Measurements from ENCODE around the gene KCNMA1.

The KCNMA1 gene

DNA sequence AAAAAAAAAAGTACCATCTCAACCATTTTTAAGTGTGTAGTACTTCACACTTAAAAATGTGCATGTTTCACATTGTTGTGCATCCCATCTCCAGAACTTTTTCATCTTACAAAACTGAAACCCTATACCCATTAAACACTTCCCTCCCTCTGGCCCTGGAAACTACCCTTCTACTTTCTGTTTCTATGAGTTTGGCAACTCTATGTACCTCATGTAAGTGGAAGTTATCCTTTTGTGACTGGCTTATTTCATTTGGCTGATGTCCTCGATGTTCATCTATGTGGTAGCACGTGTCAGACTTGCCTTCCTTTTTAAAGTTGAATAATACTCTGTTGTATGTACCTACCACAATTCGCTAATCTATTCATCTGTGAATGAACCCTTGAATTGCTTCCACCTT lies 12.2 kb downstream of the KCNMA1 start:
- peak; percentile 17 for DNase-seq (ENCODE audit: low read depth)
- H3K4me3 ChIP-seq (ENCODE audit: low read depth, low read length): no peak overlapping the region
- TF ChIP-seq, protein P1, sequence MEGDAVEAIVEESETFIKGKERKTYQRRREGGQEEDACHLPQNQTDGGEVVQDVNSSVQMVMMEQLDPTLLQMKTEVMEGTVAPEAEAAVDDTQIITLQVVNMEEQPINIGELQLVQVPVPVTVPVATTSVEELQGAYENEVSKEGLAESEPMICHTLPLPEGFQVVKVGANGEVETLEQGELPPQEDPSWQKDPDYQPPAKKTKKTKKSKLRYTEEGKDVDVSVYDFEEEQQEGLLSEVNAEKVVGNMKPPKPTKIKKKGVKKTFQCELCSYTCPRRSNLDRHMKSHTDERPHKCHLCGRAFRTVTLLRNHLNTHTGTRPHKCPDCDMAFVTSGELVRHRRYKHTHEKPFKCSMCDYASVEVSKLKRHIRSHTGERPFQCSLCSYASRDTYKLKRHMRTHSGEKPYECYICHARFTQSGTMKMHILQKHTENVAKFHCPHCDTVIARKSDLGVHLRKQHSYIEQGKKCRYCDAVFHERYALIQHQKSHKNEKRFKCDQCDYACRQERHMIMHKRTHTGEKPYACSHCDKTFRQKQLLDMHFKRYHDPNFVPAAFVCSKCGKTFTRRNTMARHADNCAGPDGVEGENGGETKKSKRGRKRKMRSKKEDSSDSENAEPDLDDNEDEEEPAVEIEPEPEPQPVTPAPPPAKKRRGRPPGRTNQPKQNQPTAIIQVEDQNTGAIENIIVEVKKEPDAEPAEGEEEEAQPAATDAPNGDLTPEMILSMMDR (IDR thresholded peaks at IDR 0.05; ENCODE audit: insufficient read depth, low read depth, low read length, missing control alignments): no peak

DNA sequence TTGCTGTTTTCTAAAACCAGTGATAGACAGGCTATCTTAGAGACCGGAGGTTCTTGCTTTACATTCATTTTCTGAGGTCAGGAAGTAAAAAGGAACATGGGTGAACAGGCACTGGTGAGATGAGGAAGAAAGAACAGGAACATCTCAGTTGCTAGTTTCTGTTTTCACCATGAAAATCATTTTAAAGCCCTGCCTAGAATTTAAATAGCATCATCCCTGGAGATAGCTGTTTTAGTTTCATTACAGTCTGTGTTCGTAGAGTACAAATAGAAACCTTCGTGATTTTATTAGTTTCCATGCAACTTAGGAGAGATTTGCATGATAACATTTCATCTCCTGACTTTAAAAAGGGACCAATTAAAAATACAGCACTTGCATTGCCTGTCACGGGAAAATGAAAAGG lies 14.7 kb downstream of the KCNMA1 start:
- no peak overlapping the region for H3K4me3 ChIP-seq (ENCODE audit: low read depth, low read length)
- TF ChIP-seq, protein P1 (IDR thresholded peaks at IDR 0.05; ENCODE audit: insufficient read depth, low read depth, low read length, missing control alignments): no peak
- peak; percentile 43 for DNase-seq (ENCODE audit: low read depth)

DNA sequence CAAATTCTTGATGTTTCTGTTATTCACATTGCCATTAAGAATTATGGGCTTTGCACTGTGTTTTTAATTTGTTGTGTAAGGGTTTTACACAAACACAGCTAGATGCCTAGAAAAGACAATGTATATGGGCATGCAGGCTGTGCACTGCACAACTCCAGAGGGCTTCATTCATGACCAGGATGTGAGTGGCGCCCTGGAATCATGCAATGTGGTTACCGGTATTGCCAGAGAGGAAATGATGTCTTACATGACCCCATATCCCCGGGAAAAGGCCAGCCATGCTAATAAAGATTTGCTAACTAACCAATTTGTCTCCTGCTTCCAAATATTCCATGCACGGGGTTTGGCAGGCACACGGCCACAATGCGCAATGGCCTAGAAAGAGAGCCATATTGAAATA lies 16.9 kb downstream of the KCNMA1 start:
- DNase-seq (ENCODE audit: low read depth): no peak
- no peak overlapping the region for H3K4me3 ChIP-seq (ENCODE audit: low read depth, low read length)
- TF ChIP-seq, protein P1 (IDR thresholded peaks at IDR 0.05; ENCODE audit: insufficient read depth, low read depth, low read length, missing control alignments): no peak

DNA sequence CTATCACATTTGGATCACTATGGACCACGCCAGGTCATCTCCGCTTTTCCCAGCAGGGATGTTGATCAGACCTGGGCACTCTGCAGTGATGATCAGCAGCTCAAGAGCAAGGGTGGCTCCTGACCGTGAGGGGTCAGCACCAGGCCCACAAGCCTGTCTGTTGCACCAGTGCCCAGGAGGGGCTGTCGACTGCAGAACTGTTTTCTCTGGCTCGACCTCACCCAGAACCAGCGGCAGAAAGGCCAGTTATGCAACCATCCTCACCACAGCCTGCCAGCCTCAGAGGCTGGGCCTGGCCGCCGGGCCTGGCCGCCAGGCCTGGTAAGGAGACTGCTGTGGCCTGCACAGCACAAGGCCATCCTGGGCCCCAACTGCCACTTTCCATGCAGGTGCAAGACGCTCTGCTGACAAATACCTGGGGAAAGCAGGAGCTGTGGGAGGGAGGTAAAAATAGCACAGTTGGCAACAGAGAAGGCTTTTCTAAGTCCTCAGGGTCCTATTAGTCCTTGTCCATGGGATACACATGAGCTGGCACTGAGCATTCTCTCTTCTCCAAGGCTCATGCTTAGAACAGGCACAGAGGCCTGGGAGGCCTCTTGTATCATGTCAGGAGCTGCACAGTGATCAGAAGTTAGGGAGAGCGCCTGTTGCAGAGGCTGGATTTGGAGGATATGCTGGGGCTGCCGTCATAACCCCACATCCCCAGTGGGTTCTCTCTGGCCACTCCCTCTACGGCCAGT lies 17.5 kb downstream of the KCNMA1 start:
- H3K4me3 ChIP-seq (ENCODE audit: low read depth, low read length): no peak overlapping the region
- DNase-seq (ENCODE audit: low read depth): no peak
- TF ChIP-seq, protein P1 (IDR thresholded peaks at IDR 0.05; ENCODE audit: insufficient read depth, low read depth, low read length, missing control alignments): no peak

DNA sequence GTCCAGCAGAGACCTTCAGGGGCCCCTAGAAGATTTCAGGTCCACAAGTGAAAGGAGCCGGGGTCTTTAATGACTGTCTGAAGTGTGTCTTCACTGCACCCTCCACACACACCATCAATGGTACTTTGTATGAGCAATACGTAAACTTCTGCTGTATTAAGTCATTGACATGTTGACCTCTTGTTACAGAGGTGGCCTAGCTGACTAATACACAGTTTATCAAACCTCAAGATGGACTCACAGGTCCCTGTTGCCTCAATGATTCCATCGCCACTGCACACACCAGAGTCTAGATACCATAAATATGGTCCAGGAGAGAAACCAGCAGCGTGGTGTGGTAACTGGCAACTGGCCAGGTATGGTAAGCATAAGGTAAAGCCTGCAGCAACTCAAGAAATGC lies 19.5 kb downstream of the KCNMA1 start:
- no peak overlapping the region for H3K4me3 ChIP-seq (ENCODE audit: low read depth, low read length)
- TF ChIP-seq, protein P1 (IDR thresholded peaks at IDR 0.05; ENCODE audit: insufficient read depth, low read depth, low read length, missing control alignments): no peak
- no peak for DNase-seq (ENCODE audit: low read depth)

DNA sequence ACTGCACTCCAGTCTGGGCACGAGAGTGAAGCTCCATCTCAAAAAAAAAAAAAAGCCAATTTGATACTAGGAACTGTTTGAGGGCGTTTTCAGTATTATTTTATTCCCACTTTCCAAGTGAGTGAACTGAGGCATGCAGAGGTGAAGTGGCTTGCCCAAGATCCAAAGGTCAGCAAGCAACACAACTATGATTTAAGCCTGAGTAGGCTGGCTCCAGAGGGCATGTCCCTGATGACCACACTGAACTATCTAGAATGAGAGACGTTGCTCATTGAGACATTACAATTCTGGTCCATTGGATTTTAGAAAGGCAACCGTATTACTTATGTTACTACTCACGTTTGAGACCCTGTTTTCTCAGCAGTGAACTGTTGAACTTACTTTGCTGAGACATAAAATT lies 20.8 kb downstream of the KCNMA1 start:
- DNase-seq (ENCODE audit: low read depth): no peak
- TF ChIP-seq, protein P1 (IDR thresholded peaks at IDR 0.05; ENCODE audit: insufficient read depth, low read depth, low read length, missing control alignments): no peak
- no peak overlapping the region for H3K4me3 ChIP-seq (ENCODE audit: low read depth, low read length)

All from GM12865 (cell line).